Embryonic facial prominence (tissue), 1 donor: ENCODE results near the gene TTLL8.
A peak's percentile ranks its signal among the peaks of the same experiment; 100 is the strongest.
"Not testable (repeated sequence)": the region's sequence is repeated elsewhere in the genome, so short reads cannot be mapped to it uniquely, and the experiment has no call there.

ENCODE experiments used
- DNase-seq: peaks from one replicate; pipeline ENCODE4 v3.0.0-alpha.2; 2016; ENCODE audit errors: extremely low spot score

TTLL8 gene

DNA sequence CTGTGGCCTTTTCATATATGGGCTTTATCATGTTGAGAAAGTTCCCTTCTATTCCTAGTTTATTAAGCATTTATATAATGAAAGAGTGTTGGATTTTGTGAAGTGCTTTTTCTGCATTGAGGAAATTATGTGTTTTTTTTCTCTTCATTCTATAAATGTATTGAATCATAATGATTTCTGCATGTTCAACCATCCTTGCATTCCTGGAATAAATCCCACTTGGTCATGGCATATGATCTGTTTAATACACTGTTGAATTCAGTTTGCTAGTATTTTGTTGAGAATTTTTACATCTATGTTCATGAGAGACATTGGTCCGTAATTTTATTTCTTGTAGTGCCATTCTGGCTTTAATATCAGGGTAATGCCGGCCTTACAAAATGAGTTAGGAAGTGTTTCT is 71.8 kb downstream of the TTLL8 start:
- DNase-seq = no peak

- DNase-seq = no peak
Observed at GRCh38 chr22:49983148-49984042, 74.7 kb downstream of the TTLL8 start.

- not testable (repeated sequence) for DNase-seq
Observed at GRCh38 chr22:49981799-49982198, 76.3 kb downstream of the TTLL8 start.

GRCh38 chr22:49979587-49980264 is 78.4 kb downstream of the TTLL8 start:
- DNase-seq = no peak

GRCh38 chr22:49977578-49977977 is 80.5 kb downstream of the TTLL8 start:
- DNase-seq = no peak

DNA sequence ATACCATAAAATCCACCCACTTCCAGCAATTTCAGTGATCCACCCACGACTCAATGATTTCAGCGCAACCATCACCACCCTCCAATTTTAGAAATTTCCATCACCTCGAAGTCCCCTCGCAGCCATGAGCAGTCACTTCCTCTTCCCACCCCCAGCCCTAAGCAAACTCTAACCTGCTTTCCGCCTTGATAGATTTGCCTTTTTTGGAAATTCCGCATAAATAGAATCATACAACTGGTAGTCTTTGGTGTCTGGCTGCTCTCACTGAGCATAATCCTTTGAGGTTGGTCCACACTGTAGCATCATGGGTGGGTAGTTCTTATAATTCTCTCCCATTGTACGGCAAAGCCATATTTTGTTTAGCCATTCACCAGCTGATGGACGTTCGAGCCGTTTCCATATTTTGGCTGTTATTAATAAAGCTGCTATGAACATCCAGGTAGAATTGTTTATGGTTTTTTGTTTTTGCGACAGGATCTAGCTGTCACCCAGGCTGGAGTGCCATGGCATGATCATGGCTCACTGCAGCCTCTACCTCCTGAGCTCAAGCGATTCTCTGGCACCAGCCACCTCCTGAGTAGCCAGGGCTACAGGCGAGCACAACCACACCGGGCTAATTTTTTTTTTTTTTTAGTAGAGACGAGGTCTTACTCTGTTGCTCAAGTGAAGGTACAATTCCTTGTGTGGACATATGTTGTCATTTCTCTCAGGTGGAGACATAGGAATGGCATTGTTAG is 81.5 kb downstream of the TTLL8 start:
- DNase-seq = no peak

GRCh38 chr22:49975543-49976389 is 82.3 kb downstream of the TTLL8 start:
- DNase-seq = no peak

GRCh38 chr22:49973018-49973961 is 84.8 kb downstream of the TTLL8 start:
- DNase-seq = no peak

GRCh38 chr22:49972163-49973017 is 85.7 kb downstream of the TTLL8 start:
- DNase-seq = no peak

- no peak for DNase-seq
Observed at GRCh38 chr22:49971232-49972162, 86.6 kb downstream of the TTLL8 start.

- peak; percentile 45 for DNase-seq
Observed at GRCh38 chr22:49970528-49971231, 87.4 kb downstream of the TTLL8 start.

DNA sequence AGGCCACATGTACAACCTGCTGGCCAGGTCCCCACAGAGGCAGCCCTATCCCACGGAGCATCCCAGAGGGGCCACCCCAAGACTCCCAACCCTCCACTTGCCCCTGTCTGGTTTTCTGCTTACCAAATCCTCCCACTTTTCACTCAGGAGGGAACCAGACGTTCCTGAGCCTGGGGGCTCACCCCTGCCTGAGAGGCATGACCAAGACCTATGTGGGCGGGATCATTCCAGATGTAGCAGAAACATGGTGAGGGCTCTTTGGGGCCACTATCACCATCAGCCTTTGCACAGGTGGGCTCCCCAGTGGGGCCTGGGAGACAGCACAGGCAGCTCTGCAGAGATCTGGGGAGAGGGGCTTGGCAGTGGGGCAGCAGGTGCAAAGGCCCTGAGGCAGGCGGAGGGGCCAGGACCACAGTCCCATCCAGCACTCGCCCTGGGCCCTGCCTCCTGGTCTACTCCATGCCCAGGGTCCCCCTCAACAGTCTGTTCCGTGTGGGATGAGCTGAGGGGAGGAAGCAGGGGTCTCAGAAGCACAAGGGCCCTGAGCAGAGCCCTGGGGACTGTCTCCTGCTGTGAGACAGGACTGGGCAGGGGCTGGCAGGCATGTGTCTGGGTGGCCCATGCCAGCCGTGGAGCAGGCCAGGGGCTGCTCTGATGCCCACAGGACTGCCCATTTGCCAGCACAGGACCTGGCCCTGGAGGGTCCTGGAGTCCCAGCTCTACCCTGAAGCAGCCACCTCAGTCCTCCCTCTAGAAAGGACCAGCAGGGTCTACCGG is 88.2 kb downstream of the TTLL8 start:
- no peak for DNase-seq

DNA sequence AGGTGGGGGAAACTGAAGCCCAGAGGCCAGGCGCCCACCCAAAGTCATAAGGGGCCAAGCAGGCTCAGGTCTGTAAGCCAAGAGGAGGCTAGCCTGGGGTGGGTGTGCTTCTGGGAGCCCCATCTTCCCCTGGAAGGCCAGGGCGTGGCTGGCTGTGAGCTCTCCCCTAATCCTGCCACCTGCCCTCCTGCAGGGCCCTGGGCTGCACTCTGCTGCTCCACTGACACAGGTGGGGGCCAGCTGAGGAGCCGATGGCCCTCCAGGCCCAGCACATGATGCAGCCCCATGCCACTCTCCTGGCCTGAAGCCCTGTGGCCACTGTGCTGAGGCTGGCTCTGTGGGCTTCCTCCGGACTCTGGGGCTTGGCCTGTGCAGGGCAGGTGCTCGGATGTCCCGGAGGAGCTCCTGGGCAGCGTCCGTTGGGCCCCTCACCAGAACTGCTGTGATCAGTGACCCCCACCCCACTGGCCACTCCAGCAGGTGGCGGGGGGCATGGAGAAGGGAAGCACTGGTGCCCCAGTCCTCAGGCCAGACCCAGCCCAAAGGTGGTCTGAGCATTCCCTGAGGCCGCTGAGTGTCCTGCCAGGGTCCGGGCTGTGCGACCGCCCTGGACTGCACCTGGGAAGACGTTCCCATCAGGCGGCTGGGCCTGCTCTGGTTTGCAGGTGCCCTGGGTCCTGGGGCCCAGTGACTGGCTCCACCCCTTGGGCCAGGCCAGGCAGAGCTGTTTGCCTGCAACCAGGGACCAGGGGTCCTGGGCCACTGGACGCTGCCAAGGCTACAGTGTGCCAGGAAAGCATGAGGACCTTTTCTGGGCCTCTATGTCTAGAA is 89.1 kb downstream of the TTLL8 start:
- DNase-seq = no peak
